Neural cell (in vitro differentiated cells): ENCODE measurements around the gene FGD4. TPM values are rescaled to one million over a fixed set of nuclear protein-coding genes. Genes with fewer than 3 reads are reported as not detected.

Source experiments
- H2AFZ ChIP-seq: fragments of 200-600, 300-800 bp; sonication (generic), shearing (Covaris generic); 2 replicates; pipeline ENCODE4 v1.6.0; 2014; ENCODE audit warnings: low read depth, mild to moderate bottlenecking, antibody characterized with exemption, low read length, moderate library complexity
- H3F3A ChIP-seq: fragments of 200-600 bp; shearing (Covaris generic); 2 replicates; pipeline ENCODE4 v1.6.1; 2016; ENCODE audit warnings: mild to moderate bottlenecking, moderate library complexity, mixed read lengths, antibody characterized with exemption, low read length; ENCODE audit not compliant: insufficient read depth, poor library complexity, severe bottlenecking
- H3K27ac ChIP-seq: fragments of 200-600, 300-800 bp; sonication (generic), shearing (Covaris generic); 2 replicates; pipeline ENCODE4 v1.5.1; 2014; ENCODE audit warnings: mild to moderate bottlenecking, low read length, moderate library complexity
- H3K27me3 ChIP-seq: fragments of 300-800, 200-600 bp; sonication (generic), shearing (Covaris generic); 2 replicates; pipeline ENCODE4 v1.6.0; 2014; ENCODE audit warnings: mild to moderate bottlenecking, low read depth, low read length, moderate library complexity; ENCODE audit not compliant: insufficient read depth
- H3K36me3 ChIP-seq: fragments of 300-800, 200-600 bp; sonication (generic), shearing (Covaris generic); 2 replicates; pipeline ENCODE4 v1.5.1; 2014; ENCODE audit warnings: mild to moderate bottlenecking, antibody characterized with exemption, low read length, moderate library complexity; ENCODE audit not compliant: insufficient read depth
- H3K4me2 ChIP-seq: fragments of 300-800, 200-600 bp; sonication (generic), shearing (Covaris generic); 2 replicates; pipeline ENCODE4 v1.6.0; 2014; ENCODE audit warnings: mild to moderate bottlenecking, low read length
- H3K4me3 ChIP-seq: fragments of 300-800, 200-600 bp; sonication (generic), shearing (Covaris generic); 2 replicates; pipeline ENCODE4 v1.5.1; 2014; ENCODE audit warnings: mild to moderate bottlenecking, low read length, moderate library complexity
- H3K79me2 ChIP-seq: fragments of 200-600 bp; shearing (Covaris generic); replicated peaks from 2 replicates; pipeline ENCODE4 v1.6.0; 2014; ENCODE audit warnings: mild to moderate bottlenecking, low read length, moderate library complexity; ENCODE audit not compliant: insufficient read depth
- H3K9ac ChIP-seq: fragments of 300-800, 200-600 bp; sonication (generic), shearing (Covaris generic); 2 replicates; pipeline ENCODE4 v1.6.1; 2016; ENCODE audit warnings: mild to moderate bottlenecking, low read length, mixed read lengths
- H3K9me2 ChIP-seq: fragments of 200-600 bp; shearing (Covaris generic); 2 replicates; pipeline ENCODE4 v1.6.1; 2016; ENCODE audit warnings: mild to moderate bottlenecking, low read length, mixed read lengths; ENCODE audit not compliant: insufficient read depth
- H3K9me3 ChIP-seq: fragments of 200-600, 300-800 bp; sonication (generic), shearing (Covaris generic); 2 replicates; pipeline ENCODE4 v1.6.1; 2016; ENCODE audit warnings: mild to moderate bottlenecking, mixed run types, low read length, moderate library complexity, mixed read lengths
- H4K20me1 ChIP-seq: fragments of 200-600 bp; shearing (Covaris generic); 2 replicates; pipeline ENCODE4 v1.6.1; 2016; ENCODE audit warnings: mild to moderate bottlenecking, mixed run types; ENCODE audit not compliant: insufficient read depth
- CTCF ChIP-seq: fragments of 450-650 bp; IDR thresholded peaks from 2 replicates; pipeline ENCODE4 v1.5.1; 2014; ENCODE audit warnings: antibody characterized with exemption, mild to moderate bottlenecking, moderate library complexity; ENCODE audit not compliant: poor library complexity, severe bottlenecking
- EP300 ChIP-seq: fragments of 450-650 bp; conservative IDR thresholded peaks from 2 replicates; pipeline ENCODE4 v1.6.1; 2014; ENCODE audit warnings: antibody characterized with exemption, mild to moderate bottlenecking, moderate library complexity; ENCODE audit not compliant: poor library complexity, severe bottlenecking
- EZH2 ChIP-seq: fragments of 200-600, 300-800 bp; shearing (Covaris generic), sonication (generic); IDR thresholded peaks from 2 replicates; pipeline ENCODE4 v1.6.1; 2014; ENCODE audit warnings: antibody characterized with exemption, low read length, borderline replicate concordance, mild to moderate bottlenecking; ENCODE audit not compliant: insufficient read depth, poor library complexity, severe bottlenecking
- MXI1 ChIP-seq: fragments of 450-650 bp; conservative IDR thresholded peaks from 2 replicates; pipeline ENCODE4 v1.6.1; 2014; ENCODE audit warnings: antibody characterized with exemption, mild to moderate bottlenecking; ENCODE audit not compliant: poor library complexity, severe bottlenecking
- POLR2AphosphoS5 ChIP-seq: IDR thresholded peaks from 2 replicates; pipeline ENCODE4 v1.6.1; 2012
- RAD21 ChIP-seq: fragments of 450-650 bp; conservative IDR thresholded peaks from 2 replicates; pipeline ENCODE4 v1.6.1; 2014; ENCODE audit warnings: antibody characterized with exemption, mild to moderate bottlenecking, moderate library complexity
- REST ChIP-seq: IDR thresholded peaks from 2 replicates; pipeline ENCODE4 v1.6.1; 2012; ENCODE audit warnings: borderline replicate concordance
- SMC3 ChIP-seq: fragments of 450-650 bp; conservative IDR thresholded peaks from 2 replicates; pipeline ENCODE4 v1.6.1; 2014; ENCODE audit warnings: antibody characterized with exemption, mild to moderate bottlenecking, moderate library complexity; ENCODE audit not compliant: poor library complexity
- TAF1 ChIP-seq: IDR thresholded peaks from 2 replicates; pipeline ENCODE4 v1.6.1; 2012; ENCODE audit warnings: low read depth
- polyA plus RNA-seq: library from polyadenylated mRNA; depleted of rRNA; stranded (reverse); fragments of >200 nt; gene quantifications from 2 replicates; pipeline ENCODE4 v1.2.3, GENCODE V29; 2014

FGD4 gene
- polyA plus RNA-seq, 1 donor from 2014 or later = 24.4 TPM

GRCh38 chr12:32661706-32662105, 262.3 kb downstream of the FGD4 start:
- Histone ChIP-seq H2AFZ (no peak overlapping the region), H3K9ac (no peak overlapping the region), H4K20me1 (no peaks in the 10 kb centered on the region), H3K27me3 (no peaks in the 10 kb centered on the region), H3K4me3 (no peak overlapping the region), H3K79me2 (no peaks in the 10 kb centered on the region), H3F3A (no peaks in the 10 kb centered on the region), H3K9me3 (no peaks in the 10 kb centered on the region), H3K4me2 (no peak overlapping the region), H3K27ac (no peak overlapping the region), H3K9me2 (no peaks in the 10 kb centered on the region), H3K36me3 (no peaks in the 10 kb centered on the region)
- TF ChIP-seq RAD21 (no peak), EZH2 (no peak), REST (no peak), SMC3 (no peak), CTCF (no peak), MXI1 (no peak), TAF1 (no peak), POLR2AphosphoS5 (no peak), EP300 (no peak)

GRCh38 chr12:32662665-32663064, 263.3 kb downstream of the FGD4 start:
- no peaks in the 10 kb centered on the region for H3K79me2 ChIP-seq
- no peak overlapping the region for H3K4me3 ChIP-seq
- H3K9me2 ChIP-seq = no peaks in the 10 kb centered on the region
- no peaks in the 10 kb centered on the region for H3K36me3 ChIP-seq
- no peaks in the 10 kb centered on the region for H4K20me1 ChIP-seq
- H3K9ac ChIP-seq = no peak overlapping the region
- H3K27me3 ChIP-seq = no peaks in the 10 kb centered on the region
- TF ChIP-seq MXI1 (no peak), EP300 (no peak), REST (no peak), TAF1 (no peak), CTCF (no peak), SMC3 (no peak), EZH2 (no peak), RAD21 (no peak), POLR2AphosphoS5 (no peak)
- no peak overlapping the region for H3K4me2 ChIP-seq
- H3K9me3 ChIP-seq = no peaks in the 10 kb centered on the region
- H3K27ac ChIP-seq = no peak overlapping the region
- H2AFZ ChIP-seq = no peak overlapping the region
- H3F3A ChIP-seq = no peaks in the 10 kb centered on the region
